Karpas-422 (cell line): Measurements from ENCODE around the gene NXPE3. TPM values are rescaled to one million over a fixed set of nuclear protein-coding genes. Genes with fewer than 3 reads are reported as not detected.
A peak's percentile ranks its signal among the peaks of the same experiment; 100 is the strongest.
"Not testable (repeated sequence)": the region's sequence is repeated elsewhere in the genome, so short reads cannot be mapped to it uniquely, and the experiment has no call there.

Experiments
- DNase-seq: peaks from one replicate; pipeline ENCODE4 v3.0.0-alpha.2; 2015
- H2AFZ ChIP-seq: fragments of 200-600 bp; sonication (generic); 2 replicates; pipeline ENCODE4 v1.6.1; 2014; ENCODE audit warnings: antibody characterized with exemption, low read length, mixed read lengths
- H3K27ac ChIP-seq: fragments of 200-600 bp; sonication (generic); 2 replicates; pipeline ENCODE4 v1.5.1; 2014; ENCODE audit warnings: mild to moderate bottlenecking, low read length, moderate library complexity
- H3K27me3 ChIP-seq: fragments of 200-600 bp; sonication (generic); 2 replicates; pipeline ENCODE4 v1.6.1; 2014; ENCODE audit warnings: low read length, mixed read lengths
- H3K36me3 ChIP-seq: fragments of 200-600 bp; sonication (generic); 2 replicates; pipeline ENCODE4 v1.6.1; 2014; ENCODE audit warnings: low read length, mixed read lengths; ENCODE audit not compliant: insufficient read depth
- H3K4me1 ChIP-seq: fragments of 200-600 bp; sonication (generic); 2 replicates; pipeline ENCODE4 v1.6.1; 2014; ENCODE audit warnings: mild to moderate bottlenecking, low read length, mixed read lengths
- H3K4me2 ChIP-seq: fragments of 200-600 bp; sonication (generic); 2 replicates; pipeline ENCODE4 v1.6.1; 2014; ENCODE audit warnings: low read length, low read depth, mild to moderate bottlenecking; ENCODE audit not compliant: poor library complexity, severe bottlenecking
- H3K4me3 ChIP-seq: fragments of 200-600 bp; sonication (generic); 2 replicates; pipeline ENCODE4 v1.5.1; 2014; ENCODE audit warnings: mild to moderate bottlenecking, antibody characterized with exemption, low read length, mixed read lengths
- H3K79me2 ChIP-seq: fragments of 200-600 bp; sonication (generic); 2 replicates; pipeline ENCODE4 v1.6.1; 2014; ENCODE audit warnings: mild to moderate bottlenecking, low read length, mixed read lengths
- H3K9ac ChIP-seq: fragments of 200-600 bp; sonication (generic); 2 replicates; pipeline ENCODE4 v1.6.0; 2014; ENCODE audit warnings: low read length
- H3K9me2 ChIP-seq: fragments of 200-600 bp; sonication (generic), shearing (Covaris generic); replicated peaks from 2 replicates; pipeline ENCODE4 v1.6.0; 2014; ENCODE audit warnings: mild to moderate bottlenecking, low read length, moderate library complexity; ENCODE audit not compliant: insufficient read depth
- H3K9me3 ChIP-seq: fragments of 300-700, 200-600 bp; sonication (generic); 2 replicates; pipeline ENCODE4 v1.6.1; 2014; ENCODE audit warnings: low read length, mixed read lengths
- H4K20me1 ChIP-seq: fragments of 200-600 bp; sonication (generic); 2 replicates; pipeline ENCODE4 v1.6.1; 2014; ENCODE audit warnings: mild to moderate bottlenecking, antibody characterized with exemption, low read length, low read depth; ENCODE audit not compliant: insufficient read depth
- total RNA-seq: library from RNA; depleted of rRNA; stranded (reverse); fragments of >200 nt; shearing (Covaris generic); gene quantifications from 2 replicates; pipeline ENCODE4 v1.2.3, GENCODE V29; 2014; ENCODE audit warnings: low replicate concordance

NXPE3 gene
- total RNA-seq, 1 experiment from 2014 or later: 20.2 TPM

- not testable (repeated sequence) for H3K4me3 ChIP-seq, H3K27ac ChIP-seq, H3K27me3 ChIP-seq, H2AFZ ChIP-seq, H3K9me2 ChIP-seq, H3K4me1 ChIP-seq, H3K9ac ChIP-seq, H4K20me1 ChIP-seq, H3K79me2 ChIP-seq, H3K4me2 ChIP-seq, DNase-seq, H3K9me3 ChIP-seq
- peaks cover 33% of the 10 kb centered on the region for H3K36me3 ChIP-seq
Observed at GRCh38 chr3:101753386-101754113, 25.5 kb upstream of the NXPE3 start.

GRCh38 chr3:101758224-101758623 lies 20.8 kb upstream of the NXPE3 start:
- Histone ChIP-seq H3K27ac (no peak overlapping the region), H3K36me3 (peaks cover 44% of the 10 kb centered on the region), H3K4me2 (no peak overlapping the region), H3K9ac (no peak overlapping the region), H3K27me3 (no peaks in the 10 kb centered on the region), H3K79me2 (peaks cover 31% of the 10 kb centered on the region), H2AFZ (no peak overlapping the region), H3K4me1 (no peaks in the 10 kb centered on the region), H4K20me1 (no peaks in the 10 kb centered on the region), H3K9me2 (no peaks in the 10 kb centered on the region), H3K9me3 (no peaks in the 10 kb centered on the region), H3K4me3 (no peak overlapping the region)
- peak; percentile 36 for DNase-seq

- Histone ChIP-seq H3K4me1 (no peaks in the 10 kb centered on the region), H2AFZ (no peak overlapping the region), H4K20me1 (no peaks in the 10 kb centered on the region), H3K9me3 (no peaks in the 10 kb centered on the region), H3K27me3 (no peaks in the 10 kb centered on the region), H3K9ac (no peak overlapping the region), H3K36me3 (peaks cover 41% of the 10 kb centered on the region), H3K4me2 (no peak overlapping the region), H3K9me2 (no peaks in the 10 kb centered on the region), H3K4me3 (no peak overlapping the region), H3K27ac (no peak overlapping the region), H3K79me2 (peaks cover 22% of the 10 kb centered on the region)
- DNase-seq: peak; percentile 19
Observed at GRCh38 chr3:101762041-101762646, 16.9 kb upstream of the NXPE3 start.

GRCh38 chr3:101777745-101778281 lies 1.2 kb upstream of the NXPE3 start:
- peaks cover 37% of the 10 kb centered on the region for H3K4me1 ChIP-seq
- not testable (repeated sequence) for H3K27ac ChIP-seq

GRCh38 chr3:101778385-101779046 lies 495 bp upstream of the NXPE3 start:
- no peaks in the 10 kb centered on the region for H3K9me2 ChIP-seq
- H3K4me3 ChIP-seq: peak overlapping the region; percentile 99
- peaks cover 34% of the 10 kb centered on the region for H3K79me2 ChIP-seq
- peaks cover 37% of the 10 kb centered on the region for H3K4me1 ChIP-seq
- H3K9me3 ChIP-seq: no peaks in the 10 kb centered on the region
- peak overlapping the region; percentile 94 for H2AFZ ChIP-seq
- 0 out of 2 replicates have a peak, but pooled peaks cover 3% of the 10 kb centered on the region for H3K36me3 ChIP-seq
- H3K9ac ChIP-seq: peak overlapping the region; percentile 84
- DNase-seq: peak; percentile 48
- peak overlapping the region; percentile 25 for H3K27ac ChIP-seq
- H3K4me2 ChIP-seq: peak overlapping the region; percentile 91
- peaks cover 2% of the 10 kb centered on the region; the same call in 1 of the 2 replicates for H4K20me1 ChIP-seq
- H3K27me3 ChIP-seq: no peaks in the 10 kb centered on the region

More at GRCh38 chr3:101777745-101778281, 1.2 kb upstream of the NXPE3 start:
- H3K9me3 ChIP-seq, H3K36me3 ChIP-seq, DNase-seq, H2AFZ ChIP-seq, H3K4me2 ChIP-seq, H4K20me1 ChIP-seq, H3K9ac ChIP-seq, H3K9me2 ChIP-seq, H3K27me3 ChIP-seq, H3K4me3 ChIP-seq: not testable (repeated sequence)
- peaks cover 31% of the 10 kb centered on the region for H3K79me2 ChIP-seq

GRCh38 chr3:101779822-101780381 lies 891 bp downstream of the NXPE3 start:
- Histone ChIP-seq H2AFZ (no peak overlapping the region), H3K79me2 (peaks cover 37% of the 10 kb centered on the region), H3K4me1 (peaks cover 37% of the 10 kb centered on the region), H3K27ac (peak overlapping the region; percentile 61; the same call in 1 of the 2 replicates), H3K4me2 (peak overlapping the region; percentile 91), H3K36me3 (peaks cover 13% of the 10 kb centered on the region; the same call in 1 of the 2 replicates), H3K9ac (peak overlapping the region; percentile 84), H3K9me2 (no peaks in the 10 kb centered on the region), H3K27me3 (no peaks in the 10 kb centered on the region), H4K20me1 (peaks cover 2% of the 10 kb centered on the region; the same call in 1 of the 2 replicates), H3K4me3 (peak overlapping the region; percentile 99), H3K9me3 (no peaks in the 10 kb centered on the region)
- DNase-seq: no peak

- no peak overlapping the region for H3K27ac ChIP-seq
- no peak overlapping the region for H2AFZ ChIP-seq
- no peak for DNase-seq
- peaks cover 19% of the 10 kb centered on the region; the same call in 1 of the 2 replicates for H3K36me3 ChIP-seq
- H3K79me2 ChIP-seq: peaks cover 37% of the 10 kb centered on the region
- no peaks in the 10 kb centered on the region for H3K9me2 ChIP-seq
- H3K4me1 ChIP-seq: peaks cover 37% of the 10 kb centered on the region
- H3K4me3 ChIP-seq: peak overlapping the region; percentile 99
- H3K9ac ChIP-seq: peak overlapping the region; percentile 84
- H3K27me3 ChIP-seq: no peaks in the 10 kb centered on the region
- no peaks in the 10 kb centered on the region for H3K9me3 ChIP-seq
- peaks cover 2% of the 10 kb centered on the region; the same call in 1 of the 2 replicates for H4K20me1 ChIP-seq
- H3K4me2 ChIP-seq: peak overlapping the region; percentile 91
Observed at GRCh38 chr3:101780661-101781060, 1.6 kb downstream of the NXPE3 start.
